Hematopoietic multipotent progenitor cell treated with erythropoietin and hydrocortisone succinate and interleukin-3 and kit ligand, for 17 days (in vitro differentiated cells): Measurements from ENCODE around the gene FRS3.
"Not testable (repeated sequence)": the region's sequence is repeated elsewhere in the genome, so short reads cannot be mapped to it uniquely, and the experiment has no call there.

ENCODE experiments used
- DNase-seq: peaks from one replicate; pipeline ENCODE4 v3.0.0-alpha.2; 2015; ENCODE audit warnings: low spot score

The FRS3 gene

GRCh38 chr6:41768545-41769308, 11.0 kb downstream of the FRS3 start:
- no peak for DNase-seq

GRCh38 chr6:41767112-41767833, 12.4 kb downstream of the FRS3 start:
- DNase-seq = peak; percentile 29

GRCh38 chr6:41766043-41766664, 13.5 kb downstream of the FRS3 start:
- not testable (repeated sequence) for DNase-seq

GRCh38 chr6:41763470-41763869, 16.2 kb downstream of the FRS3 start:
- no peak for DNase-seq

- DNase-seq = no peak
These were observed 19.7 kb downstream of the FRS3 start for GRCh38 chr6:41759905-41760579.

- no peak for DNase-seq
These were observed 20.4 kb downstream of the FRS3 start for GRCh38 chr6:41759106-41759904.

- DNase-seq = no peak
These were observed 21.1 kb downstream of the FRS3 start for GRCh38 chr6:41758641-41759035.

GRCh38 chr6:41757931-41758640, 21.6 kb downstream of the FRS3 start:
- no peak for DNase-seq

GRCh38 chr6:41757271-41757670, 22.4 kb downstream of the FRS3 start:
- no peak for DNase-seq

GRCh38 chr6:41756354-41756753, 23.3 kb downstream of the FRS3 start:
- DNase-seq = no peak

- no peak for DNase-seq
These were observed 23.8 kb downstream of the FRS3 start for GRCh38 chr6:41755895-41756294.

- no peak for DNase-seq
These were observed 29.3 kb downstream of the FRS3 start for GRCh38 chr6:41750374-41750773.

- DNase-seq = no peak
These were observed 31.2 kb downstream of the FRS3 start for GRCh38 chr6:41748542-41748941.

- DNase-seq = no peak
These were observed 31.6 kb downstream of the FRS3 start for GRCh38 chr6:41748102-41748477.

- DNase-seq = no peak
These were observed 32.2 kb downstream of the FRS3 start, which contains the start of gene PGC for GRCh38 chr6:41747256-41748101. Gene PGC, minus strand, starts transcription at chr6:41747397. Its CDS starts 63 bp downstream, at chr6:41747334.

GRCh38 chr6:41746107-41746506, 33.6 kb downstream of the FRS3 start:
- no peak for DNase-seq

GRCh38 chr6:41744236-41744787, 35.4 kb downstream of the FRS3 start:
- DNase-seq = no peak

GRCh38 chr6:41743406-41744235, 36.1 kb downstream of the FRS3 start:
- DNase-seq = no peak
